Hematopoietic multipotent progenitor cell treated with erythropoietin and hydrocortisone succinate and interleukin-3 and kit ligand, for 6 days (in vitro differentiated cells): ENCODE measurements around the gene MPPED2.

ENCODE experiments used
- DNase-seq: peaks from one replicate; pipeline ENCODE4 v3.0.0-alpha.2; 2015

MPPED2 gene

GRCh38 chr11:30406978-30407762 lies 179.0 kb downstream of the MPPED2 start:
- no peak for DNase-seq

- DNase-seq: no peak
Measured at GRCh38 chr11:30405385-30405784, 180.8 kb downstream of the MPPED2 start.

GRCh38 chr11:30404136-30404535 lies 182.0 kb downstream of the MPPED2 start:
- DNase-seq: no peak

GRCh38 chr11:30395751-30396150 lies 190.4 kb downstream of the MPPED2 start:
- DNase-seq: no peak

GRCh38 chr11:30393012-30393411 lies 193.1 kb downstream of the MPPED2 start:
- peak; percentile 1 for DNase-seq

GRCh38 chr11:30392221-30392784 lies 193.8 kb downstream of the MPPED2 start:
- no peak for DNase-seq

GRCh38 chr11:30388957-30389356 lies 197.2 kb downstream of the MPPED2 start:
- DNase-seq: no peak

- DNase-seq: no peak
Measured at GRCh38 chr11:30387891-30388861, 198.0 kb downstream of the MPPED2 start.

- no peak for DNase-seq
Measured at GRCh38 chr11:30381879-30382278, 204.3 kb downstream of the MPPED2 start.

GRCh38 chr11:30380846-30381245 lies 205.3 kb downstream of the MPPED2 start:
- DNase-seq: no peak

GRCh38 chr11:30377347-30377746 lies 208.8 kb downstream of the MPPED2 start:
- no peak for DNase-seq

GRCh38 chr11:30370164-30370563 lies 216.0 kb downstream of the MPPED2 start:
- DNase-seq: no peak

- no peak for DNase-seq
Measured at GRCh38 chr11:30368394-30368793, 217.8 kb downstream of the MPPED2 start.

GRCh38 chr11:30365793-30366517 lies 220.2 kb downstream of the MPPED2 start:
- DNase-seq: no peak

GRCh38 chr11:30364837-30365482 lies 221.2 kb downstream of the MPPED2 start:
- DNase-seq: no peak

- DNase-seq: peak; percentile 49
Measured at GRCh38 chr11:30364139-30364836, 221.9 kb downstream of the MPPED2 start.

- no peak for DNase-seq
Measured at GRCh38 chr11:30360741-30361140, 225.4 kb downstream of the MPPED2 start.
